ENCODE measurements around the gene NCKIPSD.
A peak's percentile ranks its signal among the peaks of the same experiment; 100 is the strongest.

The NCKIPSD gene

GRCh38 chr3:48637305-48637704, 48.4 kb downstream of the NCKIPSD start:
- no peak for DNase-seq (ENCODE audit: low spot score)
- no peak for TF ChIP-seq CTCF (IDR thresholded peaks at IDR 0.05; ENCODE audit: extremely low read depth, missing control alignments)

DNA sequence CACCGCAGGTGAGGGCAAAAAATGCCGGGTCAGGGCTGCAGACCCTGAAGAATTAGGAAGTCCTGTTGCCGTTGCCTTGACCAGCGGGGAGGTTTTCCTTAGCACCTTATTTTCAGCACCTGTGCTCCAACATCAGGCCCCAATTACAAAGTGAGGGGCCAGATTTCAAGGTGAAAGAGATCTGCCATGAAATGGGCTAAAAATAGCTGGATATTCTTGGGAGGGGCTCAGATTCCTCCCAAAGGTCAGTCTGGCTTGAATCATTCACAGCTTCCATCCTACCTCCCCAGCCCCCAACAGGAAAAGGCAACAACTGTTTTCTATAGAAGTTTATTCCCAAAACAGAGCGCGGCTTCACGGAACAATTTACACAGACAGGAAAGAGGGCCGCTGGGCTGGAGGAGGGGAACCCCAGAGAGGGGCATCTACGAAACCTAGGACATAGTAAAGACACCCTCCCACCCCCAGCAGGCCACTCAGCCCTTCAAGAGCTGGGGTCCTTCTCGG, 49.5 kb downstream of the NCKIPSD start:
- no peak for DNase-seq (ENCODE audit: low spot score)
- no peak for TF ChIP-seq CTCF (IDR thresholded peaks at IDR 0.05; ENCODE audit: extremely low read depth, missing control alignments)

GRCh38 chr3:48635222-48636021, 50.3 kb downstream of the NCKIPSD start, which contains the start of gene SLC26A6:
TSS of gene SLC26A6 (minus strand) at chr3:48635461. CDS start at chr3:48635393, 68 bp downstream.
- TF ChIP-seq CTCF (IDR thresholded peaks at IDR 0.05; ENCODE audit: extremely low read depth, missing control alignments): peak; percentile 58
- DNase-seq (ENCODE audit: low spot score): peak; percentile 100

DNA sequence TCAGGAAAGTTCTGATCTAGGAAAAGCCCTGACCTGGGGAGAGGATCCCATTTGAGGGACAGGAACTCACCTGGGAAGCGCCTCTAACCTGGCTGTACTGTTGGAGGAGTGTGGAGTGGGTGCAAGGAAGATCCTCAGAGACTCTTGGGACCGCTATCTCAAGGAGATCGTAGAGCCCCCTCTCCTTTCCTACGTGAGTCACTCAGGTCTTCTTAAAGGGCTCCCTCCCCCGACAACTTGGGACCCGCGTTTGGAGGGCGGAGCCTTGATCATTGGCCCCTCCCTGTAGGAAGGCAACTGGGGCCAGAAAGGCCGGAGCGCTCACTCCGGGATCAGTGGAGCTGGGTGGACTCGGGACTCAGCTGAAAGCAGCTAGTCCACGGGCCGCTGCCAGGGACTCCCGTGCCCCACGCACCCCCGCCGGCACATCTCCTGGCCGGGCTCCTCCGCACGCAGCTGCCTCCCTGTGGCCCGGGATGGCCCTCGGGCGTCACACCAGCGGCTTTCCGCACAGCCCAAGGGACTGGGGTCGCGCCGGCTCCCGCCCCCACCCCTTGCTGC, 51.0 kb downstream of the NCKIPSD start:
- DNase-seq (ENCODE audit: low spot score): peak; percentile 79
- TF ChIP-seq CTCF (IDR thresholded peaks at IDR 0.05; ENCODE audit: extremely low read depth, missing control alignments): no peak

DNA sequence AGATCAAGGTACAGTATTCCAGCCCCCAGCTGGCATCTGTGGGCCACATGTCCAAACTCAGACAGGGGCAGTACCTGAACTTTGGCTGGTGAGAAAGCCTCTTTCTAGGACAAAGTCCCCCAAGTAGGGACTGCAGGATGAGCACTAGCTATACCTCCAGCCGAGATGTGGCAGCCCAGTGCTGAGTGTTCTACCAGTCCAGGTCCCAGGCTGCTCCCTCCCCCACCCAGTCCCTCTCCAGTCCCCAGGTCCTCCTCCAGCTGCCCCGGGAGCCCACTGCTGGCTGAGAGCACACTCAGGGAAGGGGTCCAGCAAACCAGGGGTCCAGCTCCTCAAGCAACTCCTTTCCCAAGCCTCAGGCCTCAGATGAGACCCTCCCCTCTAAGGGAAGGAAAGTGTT, 52.0 kb downstream of the NCKIPSD start:
- TF ChIP-seq CTCF (IDR thresholded peaks at IDR 0.05; ENCODE audit: extremely low read depth, missing control alignments): no peak
- no peak for DNase-seq (ENCODE audit: low spot score)

- TF ChIP-seq CTCF (IDR thresholded peaks at IDR 0.05; ENCODE audit: extremely low read depth, missing control alignments): no peak
- no peak for DNase-seq (ENCODE audit: low spot score)
Observed at GRCh38 chr3:48633256-48633655, 52.5 kb downstream of the NCKIPSD start.

Measured in GM20000 (cell line).